Activated T-cell treated with anti-CD3 and anti-CD28 coated beads, Interleukin-2, amount 50 U/mL, for 24 hours (primary cell): ENCODE measurements around the gene PHOX2A.

Experiments
- DNase-seq: peaks from one replicate; pipeline ENCODE4 v3.0.0-alpha.2; 2020
- H3K27ac Mint-ChIP-seq: 2 replicates; pipeline ENCODE4 v1.8.0; 2020; ENCODE audit warnings: mild to moderate bottlenecking, mixed read lengths
- H3K27me3 Mint-ChIP-seq: 2 replicates; pipeline ENCODE4 v1.8.0; 2020; ENCODE audit warnings: mixed read lengths
- H3K36me3 Mint-ChIP-seq: 2 replicates; pipeline ENCODE4 v1.8.0; 2020; ENCODE audit warnings: low read depth, mixed read lengths
- H3K4me1 Mint-ChIP-seq: 2 replicates; pipeline ENCODE4 v1.8.0; 2020; ENCODE audit warnings: low read depth, mixed read lengths
- H3K4me3 Mint-ChIP-seq: 2 replicates; pipeline ENCODE4 v1.8.0; 2020; ENCODE audit warnings: mild to moderate bottlenecking, moderate library complexity, mixed read lengths
- H3K9me3 Mint-ChIP-seq: 2 replicates; pipeline ENCODE4 v1.8.0; 2020; ENCODE audit warnings: mixed read lengths

Gene PHOX2A

DNA sequence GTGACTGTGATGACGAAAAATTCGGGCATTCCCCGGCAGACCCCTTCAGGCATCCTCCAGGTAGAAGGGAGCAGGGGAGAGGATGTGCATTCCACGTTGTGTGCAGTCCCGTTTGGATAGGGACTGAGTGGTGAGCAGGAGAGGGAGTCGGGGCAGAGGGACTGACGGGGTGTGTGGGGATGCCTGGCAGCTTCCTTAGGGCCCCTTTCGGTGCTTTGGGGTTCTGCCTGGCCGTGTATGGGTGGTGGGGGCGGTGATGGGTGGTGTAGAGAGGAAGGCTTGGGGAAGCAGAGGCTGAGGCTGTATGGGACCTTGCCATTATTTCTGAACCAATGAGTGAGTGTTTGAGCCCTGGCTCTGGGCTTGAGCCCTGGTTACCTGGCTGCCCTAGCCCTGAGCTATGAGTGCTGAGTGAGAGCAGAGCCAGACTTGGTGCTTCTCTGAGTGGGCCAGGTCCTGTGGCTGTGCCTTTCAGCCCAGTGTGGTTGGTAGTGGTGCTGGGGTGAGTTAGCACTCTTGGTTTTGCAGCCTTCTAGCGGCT lies 18.5 kb downstream of the PHOX2A start:
- H3K27ac Mint-ChIP-seq = peak overlapping the region; percentile 81
- H3K4me1 Mint-ChIP-seq = peaks cover 26% of the 10 kb centered on the region
- H3K27me3 Mint-ChIP-seq = no peaks in the 10 kb centered on the region
- peak; percentile 66 for DNase-seq
- H3K4me3 Mint-ChIP-seq = peak overlapping the region; percentile 84
- H3K9me3 Mint-ChIP-seq = no peaks in the 10 kb centered on the region
- H3K36me3 Mint-ChIP-seq = peaks cover 43% of the 10 kb centered on the region

DNA sequence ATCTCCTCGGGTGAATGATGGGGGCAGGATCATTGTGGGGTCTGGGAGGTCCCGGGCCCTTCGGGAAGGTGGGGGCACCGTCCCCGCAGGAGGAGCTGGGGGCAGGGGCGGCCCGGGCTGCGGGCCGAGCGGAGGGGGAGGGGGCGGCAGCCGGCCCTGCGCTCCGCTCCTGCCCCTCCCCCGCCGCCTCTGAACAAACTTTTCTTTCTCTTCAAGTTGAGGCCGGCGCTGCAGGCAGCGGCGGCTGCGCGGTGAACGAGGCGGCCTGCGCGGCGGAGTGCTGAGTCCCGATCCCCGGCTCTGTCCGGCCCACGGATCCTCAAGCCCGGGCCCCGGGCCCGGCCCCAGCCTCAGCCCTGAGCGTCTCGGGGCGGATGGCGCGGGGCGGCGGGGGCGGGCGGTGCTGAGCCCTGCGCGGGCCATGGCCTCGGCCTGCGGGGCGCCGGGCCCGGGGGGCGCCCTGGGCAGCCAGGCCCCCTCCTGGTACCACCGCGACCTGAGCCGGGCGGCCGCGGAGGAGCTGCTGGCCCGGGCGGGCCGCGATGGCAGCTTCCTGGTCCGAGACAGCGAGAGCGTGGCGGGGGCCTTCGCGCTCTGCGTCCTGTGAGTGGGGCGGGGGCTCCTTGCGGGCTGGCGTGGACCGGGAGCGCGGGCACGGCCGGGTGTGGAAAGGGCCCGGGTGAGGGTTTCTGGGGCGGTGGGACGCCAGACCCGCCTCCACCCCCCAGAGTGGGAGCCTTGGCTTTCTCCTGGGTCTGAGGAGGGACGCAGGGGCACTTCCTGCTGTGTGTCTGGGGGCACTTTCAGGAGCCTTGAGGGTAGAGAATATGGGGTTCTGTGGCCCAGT lies 19.2 kb downstream of the PHOX2A start, which contains the start of gene INPPL1:
TSS of gene INPPL1 (plus strand) at position 204 of the 847 bp plus-strand sequence. CDS start at position 422, 218 bp downstream.
- Mint-ChIP-seq H3K4me1 (peaks cover 26% of the 10 kb centered on the region), H3K4me3 (peak within 1 kb of the TSS; percentile 91), H3K36me3 (peaks cover 36% of the 10 kb centered on the region), H3K27me3 (no peaks in the 10 kb centered on the region), H3K27ac (peak within 1 kb of the TSS; percentile 90), H3K9me3 (no peaks in the 10 kb centered on the region)
- DNase-seq = peak; percentile 68

GRCh38 chr11:72223615-72224563 lies 20.1 kb downstream of the PHOX2A start:
- H3K9me3 Mint-ChIP-seq = no peaks in the 10 kb centered on the region
- peak overlapping the region; percentile 91 for H3K4me3 Mint-ChIP-seq
- H3K27me3 Mint-ChIP-seq = peaks cover under 1% of the 10 kb centered on the region
- DNase-seq = peak; percentile 77
- H3K4me1 Mint-ChIP-seq = peaks cover 26% of the 10 kb centered on the region
- peaks cover 27% of the 10 kb centered on the region for H3K36me3 Mint-ChIP-seq
- H3K27ac Mint-ChIP-seq = peak overlapping the region; percentile 90

DNA sequence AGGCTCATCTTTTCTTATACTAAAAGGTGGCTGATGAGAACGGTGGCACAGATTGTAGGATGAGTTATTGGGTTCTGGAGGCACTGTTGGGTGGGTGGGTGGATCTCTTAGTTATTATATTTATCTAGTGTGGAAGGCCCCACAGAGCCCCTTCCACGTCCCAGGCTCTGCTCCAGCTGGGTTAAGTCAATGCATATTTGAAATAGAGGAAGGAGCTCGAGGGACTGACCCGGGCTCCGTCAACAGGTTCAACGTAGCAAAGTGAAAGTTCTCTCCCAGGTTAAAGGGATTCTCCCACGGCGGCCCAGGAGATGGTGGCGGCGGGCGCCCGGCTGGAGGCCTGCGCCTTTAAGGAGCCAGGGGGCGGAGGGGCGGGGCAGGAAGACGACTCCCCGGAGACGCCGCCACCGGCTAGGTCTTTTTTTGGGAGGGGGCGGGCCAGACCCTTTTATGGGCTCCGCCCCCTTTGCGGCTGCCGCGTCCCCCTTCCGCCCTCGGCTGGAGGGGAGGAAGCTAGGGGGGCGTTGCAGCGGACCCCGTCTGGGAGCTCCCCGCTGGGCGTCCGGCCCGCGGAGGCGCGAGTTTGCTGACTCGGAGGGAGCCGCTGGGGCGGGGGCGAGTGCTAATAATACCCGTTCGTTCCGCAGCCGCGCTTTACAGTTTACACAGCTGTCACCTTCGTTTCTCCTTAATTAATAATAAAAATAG lies 20.9 kb downstream of the PHOX2A start:
- H3K27me3 Mint-ChIP-seq = peaks cover 5% of the 10 kb centered on the region
- peak overlapping the region; percentile 79 for H3K27ac Mint-ChIP-seq
- H3K4me1 Mint-ChIP-seq = peaks cover 26% of the 10 kb centered on the region
- peak; percentile 95 for DNase-seq
- peak overlapping the region; percentile 81 for H3K4me3 Mint-ChIP-seq
- peaks cover 19% of the 10 kb centered on the region for H3K36me3 Mint-ChIP-seq
- H3K9me3 Mint-ChIP-seq = no peaks in the 10 kb centered on the region

DNA sequence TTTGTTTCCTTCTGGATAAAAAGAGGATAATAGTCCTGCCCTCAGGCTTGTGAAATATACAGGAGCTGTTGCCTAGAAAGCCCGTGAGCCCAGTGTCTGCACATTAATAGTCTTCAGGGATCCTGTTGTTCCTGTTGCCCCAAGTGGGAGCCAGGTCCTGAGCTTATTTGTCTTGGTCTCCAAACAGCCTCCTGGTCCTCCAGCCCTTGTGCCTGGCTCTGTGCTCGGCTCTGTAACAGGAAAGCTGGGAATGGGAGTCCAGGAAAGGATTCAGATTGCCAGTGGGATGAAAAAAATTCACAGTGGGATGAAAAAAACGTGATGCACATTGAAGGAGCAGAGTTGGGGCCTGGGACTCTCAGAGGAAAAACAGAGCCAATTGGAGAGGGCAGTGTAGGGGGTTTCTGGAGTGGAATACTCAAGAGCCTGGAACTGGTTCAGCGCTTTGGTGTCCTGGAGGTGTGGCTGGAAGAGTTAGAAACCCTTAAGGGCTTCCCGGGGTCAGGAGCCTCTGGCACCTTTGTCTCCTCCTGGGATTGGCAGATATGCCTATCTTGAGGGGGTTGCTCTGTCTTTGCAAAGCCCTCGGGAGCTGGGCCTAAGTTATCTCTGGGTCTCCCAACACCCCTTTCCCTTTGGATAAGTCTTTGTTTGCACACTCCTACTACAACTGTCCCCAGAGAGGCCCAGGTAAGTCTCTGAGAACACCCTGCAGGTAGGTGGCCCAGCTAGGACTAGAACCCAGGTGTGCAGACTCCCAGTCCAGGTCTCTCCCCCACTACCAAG lies 21.7 kb downstream of the PHOX2A start:
- no peaks in the 10 kb centered on the region for H3K9me3 Mint-ChIP-seq
- peaks cover 26% of the 10 kb centered on the region for H3K4me1 Mint-ChIP-seq
- H3K36me3 Mint-ChIP-seq = peaks cover 14% of the 10 kb centered on the region
- peaks cover 12% of the 10 kb centered on the region for H3K27me3 Mint-ChIP-seq
- DNase-seq = no peak
- peak overlapping the region; percentile 79 for H3K27ac Mint-ChIP-seq
- H3K4me3 Mint-ChIP-seq = peak overlapping the region; percentile 81

DNA sequence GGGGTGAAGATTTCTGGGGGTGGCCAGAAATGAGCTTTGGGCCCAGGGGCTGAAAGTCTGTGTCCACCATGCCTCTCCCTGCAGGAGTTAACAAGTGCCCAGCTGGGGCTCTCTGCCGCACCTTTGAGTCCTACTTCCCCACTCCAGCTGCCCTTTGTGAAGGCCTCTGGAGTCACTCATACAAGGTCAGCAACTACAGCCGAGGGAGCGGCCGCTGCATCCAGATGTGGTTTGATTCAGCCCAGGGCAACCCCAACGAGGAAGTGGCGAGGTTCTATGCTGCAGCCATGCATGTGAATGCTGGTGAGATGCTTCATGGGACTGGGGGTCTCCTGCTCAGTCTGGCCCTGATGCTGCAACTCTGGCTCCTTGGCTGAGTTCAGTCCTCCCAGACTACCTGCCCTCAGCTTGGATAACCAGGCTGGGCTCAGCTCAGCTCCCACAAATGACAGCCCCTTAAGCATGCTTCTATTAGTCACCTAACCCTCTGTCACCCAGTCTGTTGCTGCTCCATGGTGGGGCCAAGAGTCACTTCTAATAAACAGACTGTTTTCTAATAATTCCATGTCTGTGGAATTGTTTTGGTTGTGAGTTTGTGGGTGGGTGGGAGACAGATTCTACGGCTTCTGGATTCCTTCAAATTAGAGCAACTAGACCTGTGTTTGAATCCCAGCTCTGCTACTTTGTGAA lies 22.4 kb downstream of the PHOX2A start:
- peaks cover 17% of the 10 kb centered on the region for H3K27me3 Mint-ChIP-seq
- H3K36me3 Mint-ChIP-seq = peaks cover 11% of the 10 kb centered on the region
- H3K9me3 Mint-ChIP-seq = no peaks in the 10 kb centered on the region
- no peak overlapping the region for H3K4me3 Mint-ChIP-seq
- no peak for DNase-seq
- no peak overlapping the region for H3K27ac Mint-ChIP-seq
- peaks cover 26% of the 10 kb centered on the region for H3K4me1 Mint-ChIP-seq

DNA sequence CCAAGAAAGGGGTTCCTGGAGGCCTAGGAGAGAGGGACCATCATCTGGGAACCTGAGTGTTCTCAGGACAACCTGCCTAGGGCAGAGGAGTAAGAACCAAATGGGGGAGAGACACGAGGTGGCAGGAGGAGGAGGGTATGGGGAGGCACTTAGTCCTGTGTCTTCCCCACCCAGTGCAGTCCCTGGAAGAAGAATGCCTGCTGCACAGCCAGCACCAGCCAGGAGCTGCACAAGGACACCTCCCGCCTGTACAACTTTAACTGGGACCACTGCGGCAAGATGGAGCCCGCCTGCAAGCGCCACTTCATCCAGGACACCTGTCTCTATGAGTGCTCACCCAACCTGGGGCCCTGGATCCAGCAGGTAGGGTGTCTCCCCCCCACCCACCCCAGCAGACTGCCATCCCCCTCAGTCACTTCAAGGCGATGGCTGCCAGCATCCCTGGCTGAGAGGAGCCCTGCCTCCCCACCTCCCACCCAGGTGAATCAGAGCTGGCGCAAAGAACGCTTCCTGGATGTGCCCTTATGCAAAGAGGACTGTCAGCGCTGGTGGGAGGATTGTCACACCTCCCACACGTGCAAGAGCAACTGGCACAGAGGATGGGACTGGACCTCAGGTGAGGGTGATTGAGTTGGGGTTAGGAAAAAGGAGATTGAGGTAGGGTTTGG lies 23.1 kb downstream of the PHOX2A start:
- H3K36me3 Mint-ChIP-seq = peaks cover 11% of the 10 kb centered on the region
- H3K9me3 Mint-ChIP-seq = no peaks in the 10 kb centered on the region
- DNase-seq = no peak
- no peak overlapping the region for H3K4me3 Mint-ChIP-seq
- H3K27me3 Mint-ChIP-seq = peaks cover 23% of the 10 kb centered on the region
- H3K27ac Mint-ChIP-seq = no peak overlapping the region
- peaks cover 20% of the 10 kb centered on the region for H3K4me1 Mint-ChIP-seq

- Mint-ChIP-seq H3K4me1 (peaks cover 13% of the 10 kb centered on the region), H3K27ac (no peak overlapping the region), H3K9me3 (no peaks in the 10 kb centered on the region), H3K27me3 (peaks cover 23% of the 10 kb centered on the region), H3K36me3 (no peaks in the 10 kb centered on the region), H3K4me3 (no peak overlapping the region)
- no peak for DNase-seq
Measured at GRCh38 chr11:72218251-72218745, 25.7 kb downstream of the PHOX2A start.

GRCh38 chr11:72217841-72218240 lies 26.1 kb downstream of the PHOX2A start:
- no peak for DNase-seq
- Mint-ChIP-seq H3K9me3 (no peaks in the 10 kb centered on the region), H3K4me1 (peaks cover 11% of the 10 kb centered on the region), H3K27me3 (peaks cover 23% of the 10 kb centered on the region), H3K27ac (no peak overlapping the region), H3K4me3 (no peak overlapping the region), H3K36me3 (no peaks in the 10 kb centered on the region)

DNA sequence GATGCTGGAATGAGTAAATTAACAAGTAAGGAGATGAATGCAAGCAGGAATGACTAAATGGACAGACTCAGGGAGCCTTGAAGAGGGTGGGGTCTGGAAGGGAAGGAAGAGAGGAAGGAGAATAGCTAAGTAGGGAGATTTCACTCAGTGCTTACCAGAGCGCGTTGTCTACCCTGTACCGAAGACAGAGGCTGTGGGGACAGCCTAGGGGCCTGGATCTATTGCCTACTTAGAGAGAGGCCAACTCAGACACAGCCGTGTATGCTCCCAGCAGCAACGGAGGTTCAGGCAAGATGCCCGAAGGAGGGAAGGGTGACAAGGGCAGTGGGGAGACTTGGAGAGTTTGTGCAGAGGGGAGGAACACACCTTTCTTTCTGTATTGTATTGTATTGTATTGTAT lies 27.3 kb downstream of the PHOX2A start, which contains the start of gene FOLR2:
TSS of gene FOLR2 (plus strand) at position 157 of the 400 bp plus-strand sequence. CDS start 1,791 bp downstream, outside the sequence.
- Mint-ChIP-seq H3K4me3 (no peak within 1 kb of the TSS), H3K36me3 (no peaks in the 10 kb centered on the region), H3K27ac (no peak within 1 kb of the TSS), H3K27me3 (peaks cover 23% of the 10 kb centered on the region), H3K4me1 (peaks cover 2% of the 10 kb centered on the region), H3K9me3 (no peaks in the 10 kb centered on the region)
- no peak for DNase-seq

DNA sequence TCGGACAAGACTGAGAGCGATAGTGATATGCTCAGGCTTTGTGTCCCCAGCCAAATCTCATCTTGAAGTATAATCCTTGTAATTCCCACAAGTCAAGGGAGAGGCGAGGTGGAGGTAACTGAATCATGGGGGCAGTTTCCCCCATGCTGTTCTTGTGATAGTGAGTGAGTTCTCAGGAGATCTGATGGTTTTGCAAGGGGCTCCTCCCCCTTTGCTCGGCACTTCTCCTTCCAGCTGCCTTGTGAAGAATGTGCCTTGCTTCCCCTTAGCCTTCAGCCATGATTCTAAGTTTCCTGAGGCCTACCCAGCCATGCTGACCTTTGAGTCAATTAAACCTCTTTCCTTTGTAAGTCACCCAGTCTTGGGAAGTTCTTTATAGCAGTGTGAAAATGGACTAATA lies 34.9 kb downstream of the PHOX2A start:
- Mint-ChIP-seq H3K4me1 (no peaks in the 10 kb centered on the region), H3K4me3 (no peak overlapping the region), H3K27ac (no peak overlapping the region), H3K9me3 (peaks cover 18% of the 10 kb centered on the region), H3K27me3 (peaks cover 10% of the 10 kb centered on the region), H3K36me3 (no peaks in the 10 kb centered on the region)
- DNase-seq = no peak

DNA sequence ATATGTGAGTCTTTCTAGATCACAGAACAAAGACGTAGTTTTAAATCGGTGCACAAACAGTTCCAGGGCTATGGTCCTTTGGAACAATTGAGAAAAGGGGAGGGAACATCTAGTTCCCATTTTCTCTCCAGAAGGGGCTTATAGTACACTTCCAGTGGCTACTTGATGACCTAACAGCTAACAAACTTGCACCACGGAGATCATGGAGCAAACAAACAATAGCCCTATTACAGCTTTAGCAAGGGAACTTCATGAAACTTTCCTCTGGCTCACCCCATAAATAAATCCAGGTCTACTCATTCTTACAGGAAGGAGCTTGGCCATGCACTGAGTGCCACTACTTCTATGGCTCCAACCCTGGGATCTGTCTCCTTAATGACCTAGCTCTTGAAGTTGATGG lies 35.7 kb downstream of the PHOX2A start:
- Mint-ChIP-seq H3K9me3 (peaks cover 18% of the 10 kb centered on the region), H3K4me3 (no peak overlapping the region), H3K36me3 (no peaks in the 10 kb centered on the region), H3K4me1 (no peaks in the 10 kb centered on the region), H3K27ac (no peak overlapping the region), H3K27me3 (peaks cover 10% of the 10 kb centered on the region)
- DNase-seq = no peak
